ENCODE results near the gene ERMAP. TPM values are rescaled to one million over a fixed set of nuclear protein-coding genes. Genes with fewer than 3 reads are reported as not detected.

Gene ERMAP
- polyA plus RNA-seq, 1 experiment, result 24.4 TPM

DNA sequence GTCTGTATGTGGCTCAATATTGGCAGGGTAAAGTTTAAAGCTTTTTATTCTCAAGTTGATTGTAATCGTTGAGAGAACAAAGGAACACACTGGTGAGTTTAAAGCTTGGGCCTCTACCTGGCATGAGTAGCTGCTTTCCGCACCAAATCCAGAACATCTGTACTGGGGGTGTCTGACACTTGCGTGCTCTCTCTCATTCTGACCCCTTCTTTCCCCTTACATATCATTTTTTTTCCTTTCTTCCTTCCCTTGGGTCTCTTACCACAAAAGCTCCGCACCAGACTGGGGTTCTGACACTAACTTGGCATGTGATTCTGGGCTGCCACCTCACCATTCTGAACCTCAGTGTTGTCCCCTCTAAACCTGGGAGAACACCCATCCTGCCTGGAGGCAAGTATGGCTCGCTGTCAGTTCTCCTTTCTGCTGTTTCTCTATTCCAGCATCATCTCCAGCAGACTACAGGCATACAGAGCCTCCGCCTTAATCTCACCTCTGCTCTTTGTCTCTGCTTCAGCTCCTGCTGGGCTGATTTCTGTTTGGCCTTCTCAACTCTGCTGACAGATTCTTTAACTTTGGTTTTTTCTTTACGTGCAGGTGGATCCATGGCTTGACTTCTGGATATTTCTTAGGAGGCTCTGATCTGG is 859 bp upstream of the ERMAP start:
- peak overlapping the region; percentile 73 for H3K4me3 ChIP-seq (ENCODE audit: low read depth, low read length)
- CTCF ChIA-PET, result interaction anchor here (1.6 to 2.2 kb wide), 3 partner anchors 9 to 257 kb away, joined by 4 to 6 read pairs (median 6); no protein-coding TSS in a partner anchor
- H3K27me3 ChIP-seq (ENCODE audit: control insufficient read depth, insufficient read depth, low read length), result no peaks in the 10 kb centered on the region
- POLR2A ChIA-PET, result interaction anchor here (0.8 kb wide), 1 partner anchor 30 kb away, joined by 3 read pairs; the partner anchor contains the start of gene ZNF691
- no peak for DNase-seq (ENCODE audit: low read depth)
- no peaks in the 10 kb centered on the region for H3K36me3 ChIP-seq (ENCODE audit: control insufficient read depth, insufficient read depth, low read length)
- TF ChIP-seq, protein P1, sequence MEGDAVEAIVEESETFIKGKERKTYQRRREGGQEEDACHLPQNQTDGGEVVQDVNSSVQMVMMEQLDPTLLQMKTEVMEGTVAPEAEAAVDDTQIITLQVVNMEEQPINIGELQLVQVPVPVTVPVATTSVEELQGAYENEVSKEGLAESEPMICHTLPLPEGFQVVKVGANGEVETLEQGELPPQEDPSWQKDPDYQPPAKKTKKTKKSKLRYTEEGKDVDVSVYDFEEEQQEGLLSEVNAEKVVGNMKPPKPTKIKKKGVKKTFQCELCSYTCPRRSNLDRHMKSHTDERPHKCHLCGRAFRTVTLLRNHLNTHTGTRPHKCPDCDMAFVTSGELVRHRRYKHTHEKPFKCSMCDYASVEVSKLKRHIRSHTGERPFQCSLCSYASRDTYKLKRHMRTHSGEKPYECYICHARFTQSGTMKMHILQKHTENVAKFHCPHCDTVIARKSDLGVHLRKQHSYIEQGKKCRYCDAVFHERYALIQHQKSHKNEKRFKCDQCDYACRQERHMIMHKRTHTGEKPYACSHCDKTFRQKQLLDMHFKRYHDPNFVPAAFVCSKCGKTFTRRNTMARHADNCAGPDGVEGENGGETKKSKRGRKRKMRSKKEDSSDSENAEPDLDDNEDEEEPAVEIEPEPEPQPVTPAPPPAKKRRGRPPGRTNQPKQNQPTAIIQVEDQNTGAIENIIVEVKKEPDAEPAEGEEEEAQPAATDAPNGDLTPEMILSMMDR (IDR thresholded peaks at IDR 0.05; ENCODE audit: insufficient read depth, low read depth, low read length), result no peak

DNA sequence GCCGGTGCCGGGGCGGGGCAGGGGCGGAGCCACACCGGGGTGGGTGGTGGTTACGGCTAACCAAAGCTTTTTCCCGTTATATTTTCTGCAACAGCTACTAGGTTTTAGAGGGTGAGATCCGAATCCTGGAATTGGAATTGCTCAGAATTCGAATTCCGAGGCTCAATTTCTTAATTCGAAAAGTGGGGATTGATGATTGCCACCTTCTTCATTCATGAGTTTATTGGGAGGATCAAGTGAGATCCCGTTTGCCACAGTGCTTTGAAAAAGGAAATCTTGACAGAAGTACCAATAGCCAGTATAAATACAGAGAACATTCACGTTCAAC is 482 bp downstream of the ERMAP start:
- POLR2A ChIA-PET, result interaction anchor here (0.7 to 1.0 kb wide), 3 partner anchors 30 to 1713 kb away, joined by 3 to 4 read pairs (median 3); partner anchors contain the start of gene P3H1
- H3K27me3 ChIP-seq (ENCODE audit: control insufficient read depth, insufficient read depth, low read length), result no peaks in the 10 kb centered on the region
- CTCF ChIA-PET, result interaction anchor here (1.3 to 2.2 kb wide), 3 partner anchors 21 to 256 kb away, joined by 3 to 6 read pairs (median 4); no protein-coding TSS in a partner anchor
- H3K4me3 ChIP-seq (ENCODE audit: low read depth, low read length), result peak overlapping the region; percentile 44
- DNase-seq (ENCODE audit: low read depth), result no peak
- H3K36me3 ChIP-seq (ENCODE audit: control insufficient read depth, insufficient read depth, low read length), result no peaks in the 10 kb centered on the region
- TF ChIP-seq, protein P1 (IDR thresholded peaks at IDR 0.05; ENCODE audit: insufficient read depth, low read depth, low read length), result no peak

DNA sequence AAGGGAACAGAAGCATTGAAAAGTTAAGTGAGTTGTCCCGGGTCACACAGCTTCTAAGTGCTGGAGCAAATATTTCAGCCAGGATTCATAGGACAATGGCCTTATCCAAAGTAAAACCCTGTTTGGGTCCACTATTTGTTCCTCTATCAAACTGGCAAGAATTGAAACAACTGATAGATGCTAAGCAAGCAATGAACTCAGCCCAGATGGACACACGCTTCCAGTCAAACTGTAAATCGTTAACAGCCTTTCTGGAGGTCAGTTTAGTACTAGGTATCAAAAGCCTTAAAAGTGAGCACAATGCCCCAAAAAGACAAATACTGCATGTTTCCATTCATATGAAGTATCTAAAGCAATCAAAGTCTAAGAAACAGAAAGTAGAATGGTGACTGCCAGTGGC is 1.1 kb downstream of the ERMAP start:
- CTCF ChIA-PET, result interaction anchor here (1.3 to 2.2 kb wide), 3 partner anchors 20 to 255 kb away, joined by 3 to 6 read pairs (median 4); no protein-coding TSS in a partner anchor
- no peak overlapping the region for H3K4me3 ChIP-seq (ENCODE audit: low read depth, low read length)
- POLR2A ChIA-PET, result interaction anchor here (1.0 kb wide), 2 partner anchors 29 to 51 kb away, joined by 3 read pairs; partner anchors contain the start of gene P3H1

DNA sequence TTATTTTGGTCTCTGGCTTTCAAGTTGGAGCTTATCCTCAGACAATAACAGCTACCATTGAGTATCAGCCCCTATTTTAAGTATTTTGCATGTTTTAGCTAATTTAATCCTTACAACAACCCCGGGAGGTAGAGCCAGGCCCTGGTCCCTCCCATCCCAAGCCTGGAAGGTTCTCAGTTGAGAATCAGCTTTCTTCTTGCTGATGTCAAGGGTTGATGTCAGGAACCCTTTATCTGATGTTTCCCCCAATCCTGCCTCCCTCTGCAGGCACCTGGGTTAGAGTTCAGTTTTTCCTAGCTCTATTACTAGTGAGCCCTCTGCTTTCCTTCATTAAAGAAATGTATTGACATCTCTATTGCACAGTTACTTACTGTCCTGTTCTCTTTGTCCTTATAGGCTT is 3.9 kb downstream of the ERMAP start:
- Histone ChIP-seq H3K4me3 (ENCODE audit: low read depth, low read length) (no peak overlapping the region), H3K36me3 (ENCODE audit: control insufficient read depth, insufficient read depth, low read length) (no peaks in the 10 kb centered on the region), H3K27me3 (ENCODE audit: control insufficient read depth, insufficient read depth, low read length) (no peaks in the 10 kb centered on the region)
- ChIA-PET CTCF (interaction anchor here (1.3 to 1.4 kb wide), 2 partner anchors 9 to 43 kb away, joined by 4 to 6 read pairs; no protein-coding TSS in a partner anchor), POLR2A (no interaction called here)
- DNase-seq (ENCODE audit: low read depth), result no peak
- TF ChIP-seq, protein P1 (IDR thresholded peaks at IDR 0.05; ENCODE audit: insufficient read depth, low read depth, low read length), result no peak

More for the DNA sequence above, 1.1 kb downstream of the ERMAP start:
- Histone ChIP-seq H3K36me3 (ENCODE audit: control insufficient read depth, insufficient read depth, low read length) (no peaks in the 10 kb centered on the region), H3K27me3 (ENCODE audit: control insufficient read depth, insufficient read depth, low read length) (no peaks in the 10 kb centered on the region)
- no peak for DNase-seq (ENCODE audit: low read depth)
- TF ChIP-seq, protein P1 (IDR thresholded peaks at IDR 0.05; ENCODE audit: insufficient read depth, low read depth, low read length), result no peak

DNA sequence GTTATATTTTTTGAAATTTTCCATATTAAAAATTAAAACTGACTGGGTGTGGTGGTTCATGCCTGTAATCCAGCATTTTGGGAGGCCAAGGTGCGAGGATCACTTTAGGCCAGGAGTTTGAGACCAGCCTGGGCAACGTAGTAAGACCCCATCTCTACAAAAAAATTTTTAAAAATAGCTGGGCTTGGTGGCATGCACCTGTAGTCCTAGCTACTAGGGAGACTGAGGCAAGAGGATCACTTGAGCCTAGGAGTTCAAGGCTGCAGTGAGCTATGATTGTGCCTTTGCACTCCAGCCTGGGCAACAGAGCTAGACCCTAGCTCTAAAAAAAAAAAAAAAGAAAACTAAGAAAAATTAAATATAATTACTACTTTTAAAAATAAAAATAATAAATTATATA is 4.8 kb downstream of the ERMAP start:
- ChIA-PET POLR2A (interaction anchor here (0.6 kb wide), 3 partner anchors 31 to 1469 kb away, joined by 4 to 10 read pairs (median 4); no protein-coding TSS in a partner anchor), CTCF (interaction anchor here (1.3 kb wide), 1 partner anchor 43 kb away, joined by 6 read pairs; no protein-coding TSS in a partner anchor)
- H3K36me3 ChIP-seq (ENCODE audit: control insufficient read depth, insufficient read depth, low read length), result no peaks in the 10 kb centered on the region
- TF ChIP-seq, protein P1 (IDR thresholded peaks at IDR 0.05; ENCODE audit: insufficient read depth, low read depth, low read length), result no peak
- H3K4me3 ChIP-seq (ENCODE audit: low read depth, low read length), result no peak overlapping the region
- no peaks in the 10 kb centered on the region for H3K27me3 ChIP-seq (ENCODE audit: control insufficient read depth, insufficient read depth, low read length)
- no peak for DNase-seq (ENCODE audit: low read depth)

All from BJ (cell line).